K562 (cell line): Measurements from ENCODE around the gene MIF.
A peak's percentile ranks its signal among the peaks of the same experiment; 100 is the strongest.

Experiments used
- CTCF ChIP-seq, 3 experiments: IDR thresholded peaks in 2 of 3; conservative IDR thresholded peaks in 1 of 3; 2 replicates each; pipeline ENCODE4 v1.5.1; 2011 to 2012; ENCODE audit warnings: low read length in 3 of 3, mild to moderate bottlenecking in 3 of 3, control low read depth in 2 of 3, improper control_type of control experiment in 1 of 3, inconsistent platforms in 1 of 3, low read depth in 1 of 3, mixed read lengths in 1 of 3, moderate library complexity in 1 of 3; ENCODE audit not compliant: insufficient read depth in 2 of 3
- E2F5 ChIP-seq: sonication (generic); formaldehyde crosslinking; IDR thresholded peaks from 2 replicates; pipeline ENCODE4 v1.8.0; 2022; ENCODE audit warnings: mild to moderate bottlenecking, missing genetic modification reagents
- NFIC ChIP-seq: fragments of 450-650 bp; IDR thresholded peaks from 2 replicates; pipeline ENCODE4 v1.6.1; 2017; ENCODE audit warnings: mild to moderate bottlenecking, inconsistent platforms
- RAD21 ChIP-seq, 2 experiments: fragments of 250-450 bp in 1 of 2; fragments of 450-650 bp in 1 of 2; sonication (Bioruptor Pico) in 1 of 2; formaldehyde crosslinking in 1 of 2; IDR thresholded peaks in 1 of 2; conservative IDR thresholded peaks in 1 of 2; 2 replicates each; pipeline versions ENCODE4 v1.4.0 to v1.8.0; 2020 to 2022; ENCODE audit warnings: mild to moderate bottlenecking in 2 of 2, moderate library complexity in 1 of 2
- RUNX1 ChIP-seq: sonication (generic); IDR thresholded peaks from 2 replicates; pipeline ENCODE4 v1.6.1; 2016; ENCODE audit warnings: antibody characterized with exemption, low read depth
- SMARCA4 ChIP-seq: fragments of 450-650 bp; IDR thresholded peaks from 2 replicates; pipeline ENCODE4 v1.6.1; 2016
- SMC3 ChIP-seq: conservative IDR thresholded peaks from 2 replicates; pipeline ENCODE4 v1.6.1; 2011; ENCODE audit warnings: low read depth, low read length, improper control_type of control experiment; ENCODE audit not compliant: insufficient read depth
- ZFPM2 ChIP-seq: fragments of 250-450 bp; sonication (Bioruptor Pico); IDR thresholded peaks from 2 replicates; pipeline ENCODE4 v1.5.1; 2022; ENCODE audit warnings: mild to moderate bottlenecking

GRCh38 chr22:23849009-23850006 is 44.9 kb upstream of the MIF start:
- TF ChIP-seq SMC3: peak; percentile 82
- no peak for TF ChIP-seq E2F5 (CRISPR knock-in tag)
- TF ChIP-seq RAD21 (CRISPR knock-in tag; conservative IDR thresholded peaks at IDR 0.05 in 1 of 2, IDR thresholded peaks at IDR 0.05 in 1 of 2): peak; percentile 80 to 92
- TF ChIP-seq ZFPM2 (CRISPR knock-in tag): no peak
- peak; percentile 82 to 91 (median 87) for TF ChIP-seq CTCF (IDR thresholded peaks at IDR 0.05 in 2 of 3, conservative IDR thresholded peaks at IDR 0.05 in 1 of 3; ENCODE audit: insufficient read depth in 2 of 3, low read depth in 1 of 3, low read length in 3 of 3)
- TF ChIP-seq NFIC: no peak
- no peak for TF ChIP-seq SMARCA4
- no peak for TF ChIP-seq RUNX1
